Suprapubic skin (tissue), 4 donors: ENCODE results near the gene SMARCE1. TPM values are rescaled to one million over a fixed set of nuclear protein-coding genes. Genes with fewer than 3 reads are reported as not detected.

Source experiments
- DNase-seq, 2 donors: peaks; one replicate each; pipeline ENCODE4 v3.0.0-alpha.2; 2019; ENCODE audit warnings: low spot score in 2 of 2
- H3K27ac ChIP-seq: fragments of 200-600 bp; sonication (generic); one replicate; pipeline ENCODE4 v1.5.1; 2019
- H3K27me3 ChIP-seq: fragments of 200-600 bp; sonication (generic); one replicate; pipeline ENCODE4 v1.5.1; 2019
- H3K36me3 ChIP-seq: fragments of 200-600 bp; sonication (generic); one replicate; pipeline ENCODE4 v1.5.1; 2019
- H3K4me1 ChIP-seq: fragments of 200-600 bp; sonication (generic); one replicate; pipeline ENCODE4 v1.5.1; 2019
- H3K4me3 ChIP-seq: fragments of 200-600 bp; sonication (generic); one replicate; pipeline ENCODE4 v1.5.1; 2019; ENCODE audit warnings: mild to moderate bottlenecking
- H3K9me3 ChIP-seq: fragments of 200-600 bp; sonication (generic); one replicate; pipeline ENCODE4 v1.5.1; 2019
- EP300 ChIP-seq: sonication (generic); formaldehyde crosslinking; IDR thresholded peaks from one replicate; pipeline ENCODE4 v1.6.1; 2017; ENCODE audit warnings: antibody characterized with exemption
- POLR2A ChIP-seq, 2 donors: fragments of 450-650 bp; IDR thresholded peaks; one replicate each; pipeline ENCODE4 v1.6.1; 2017; ENCODE audit warnings: antibody characterized with exemption in 2 of 2, mild to moderate bottlenecking in 2 of 2, moderate library complexity in 2 of 2
- POLR2AphosphoS5 ChIP-seq, 3 donors: sonication (generic); formaldehyde crosslinking; IDR thresholded peaks; one replicate each; pipeline ENCODE4 v1.6.1; 2017; ENCODE audit warnings: antibody characterized with exemption in 3 of 3
- WGBS: methylation state at CpG from one replicate; pipeline ENCODE4 v1.1.5; 2018; 5-methylcytosine and 5-hydroxymethylcytosine counted together
- total RNA-seq, 4 donors: library from RNA; depleted of rRNA; stranded (reverse); fragments of >200 nt; gene quantifications; one replicate each; pipeline ENCODE4 v1.1.0, GENCODE V29; 2016
- TF ChIP-seq, protein P1 (sequence below), 2 donors: fragments of 200-600 bp in 1 of 2; fragments of 450-650 bp in 1 of 2; sonication (generic) in 1 of 2; IDR thresholded peaks; one replicate each; pipeline ENCODE4 v1.5.1; 2016 to 2019; ENCODE audit warnings: antibody characterized with exemption in 2 of 2, mild to moderate bottlenecking in 1 of 2, moderate library complexity in 1 of 2

The SMARCE1 gene
- total RNA-seq, 4 donors from 2014 or later, result 65.5 to 104 (median 75.9) TPM

DNA sequence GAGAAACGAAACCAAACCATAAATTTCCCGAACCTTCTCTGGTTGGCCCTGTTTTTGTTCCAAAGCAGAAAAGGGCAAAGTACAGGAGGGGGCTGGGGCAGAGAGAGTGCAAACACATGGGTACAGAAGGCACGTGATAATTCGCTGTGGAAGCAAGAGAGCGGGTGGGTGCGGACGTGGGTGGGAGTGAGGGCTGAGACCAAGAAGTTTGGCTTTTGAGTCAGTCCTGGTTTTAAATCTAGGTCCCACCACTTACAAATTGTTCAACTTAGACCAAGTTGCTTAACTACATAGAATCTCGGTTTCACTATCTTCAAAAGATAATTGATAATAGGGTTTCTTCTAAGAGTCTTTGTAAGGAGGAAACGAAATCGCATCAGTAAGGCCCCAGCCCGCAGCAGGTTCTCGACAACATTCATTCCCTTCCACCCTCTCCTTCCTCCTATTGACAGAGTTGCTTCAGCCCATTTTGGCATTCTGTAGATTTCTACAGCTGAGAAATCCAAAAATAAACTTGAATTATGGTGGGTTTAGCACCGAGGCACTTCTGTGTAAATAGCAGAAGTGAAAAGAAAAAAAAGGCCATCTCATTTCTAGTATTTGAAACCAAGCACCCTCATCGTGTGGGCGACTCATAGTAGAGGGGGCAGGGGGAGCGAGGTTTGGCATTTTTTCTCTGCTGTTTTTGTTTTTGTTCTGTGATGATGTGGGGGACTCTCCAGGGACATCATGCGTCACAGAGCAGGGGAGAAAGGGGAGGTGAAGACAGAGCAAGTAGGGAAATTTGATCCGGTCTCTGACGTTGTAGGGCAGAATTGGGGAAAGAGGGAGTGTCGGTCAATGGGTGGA lies 48.8 kb downstream of the SMARCE1 start:
- no peaks in the 10 kb centered on the region for H3K27me3 ChIP-seq
- no peak for DNase-seq
- TF ChIP-seq POLR2A (IDR thresholded peaks at IDR 0.05), result no peak
- TF ChIP-seq POLR2AphosphoS5 (IDR thresholded peaks at IDR 0.05), result no peak
- TF ChIP-seq, protein P1, sequence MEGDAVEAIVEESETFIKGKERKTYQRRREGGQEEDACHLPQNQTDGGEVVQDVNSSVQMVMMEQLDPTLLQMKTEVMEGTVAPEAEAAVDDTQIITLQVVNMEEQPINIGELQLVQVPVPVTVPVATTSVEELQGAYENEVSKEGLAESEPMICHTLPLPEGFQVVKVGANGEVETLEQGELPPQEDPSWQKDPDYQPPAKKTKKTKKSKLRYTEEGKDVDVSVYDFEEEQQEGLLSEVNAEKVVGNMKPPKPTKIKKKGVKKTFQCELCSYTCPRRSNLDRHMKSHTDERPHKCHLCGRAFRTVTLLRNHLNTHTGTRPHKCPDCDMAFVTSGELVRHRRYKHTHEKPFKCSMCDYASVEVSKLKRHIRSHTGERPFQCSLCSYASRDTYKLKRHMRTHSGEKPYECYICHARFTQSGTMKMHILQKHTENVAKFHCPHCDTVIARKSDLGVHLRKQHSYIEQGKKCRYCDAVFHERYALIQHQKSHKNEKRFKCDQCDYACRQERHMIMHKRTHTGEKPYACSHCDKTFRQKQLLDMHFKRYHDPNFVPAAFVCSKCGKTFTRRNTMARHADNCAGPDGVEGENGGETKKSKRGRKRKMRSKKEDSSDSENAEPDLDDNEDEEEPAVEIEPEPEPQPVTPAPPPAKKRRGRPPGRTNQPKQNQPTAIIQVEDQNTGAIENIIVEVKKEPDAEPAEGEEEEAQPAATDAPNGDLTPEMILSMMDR (IDR thresholded peaks at IDR 0.05), result no peak
- no peak for TF ChIP-seq EP300
- H3K27ac ChIP-seq, result peak overlapping the region; percentile 45
- H3K4me3 ChIP-seq, result no peak overlapping the region
- no peaks in the 10 kb centered on the region for H3K9me3 ChIP-seq
- no peaks in the 10 kb centered on the region for H3K4me1 ChIP-seq
- WGBS, result 65% methylated on average over 20 of the region's 20 CpGs
- H3K36me3 ChIP-seq, result no peaks in the 10 kb centered on the region

DNA sequence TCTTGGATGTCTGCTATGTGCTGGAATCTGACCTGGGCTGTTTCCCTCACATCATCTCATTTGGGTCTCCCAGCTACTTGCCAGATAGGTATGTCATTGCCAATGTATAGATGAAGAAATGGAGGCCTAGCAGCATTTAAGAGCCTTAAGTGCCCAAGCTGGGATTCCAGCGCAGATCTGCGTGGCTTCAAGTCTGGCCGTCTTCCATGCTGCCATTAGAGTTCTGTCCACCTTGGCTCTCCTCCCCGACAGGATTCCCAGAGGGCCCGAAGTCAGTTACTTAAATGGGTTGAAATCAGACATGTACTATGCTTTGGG lies 49.4 kb downstream of the SMARCE1 start:
- H3K4me1 ChIP-seq, result no peaks in the 10 kb centered on the region
- no peaks in the 10 kb centered on the region for H3K36me3 ChIP-seq
- 87% methylated on average over 5 of the region's 5 CpGs for WGBS
- H3K27ac ChIP-seq, result no peak overlapping the region
- no peaks in the 10 kb centered on the region for H3K27me3 ChIP-seq
- DNase-seq, result no peak
- no peak overlapping the region for H3K4me3 ChIP-seq
- H3K9me3 ChIP-seq, result no peaks in the 10 kb centered on the region
- TF ChIP-seq, protein P1 (IDR thresholded peaks at IDR 0.05), result no peak

DNA sequence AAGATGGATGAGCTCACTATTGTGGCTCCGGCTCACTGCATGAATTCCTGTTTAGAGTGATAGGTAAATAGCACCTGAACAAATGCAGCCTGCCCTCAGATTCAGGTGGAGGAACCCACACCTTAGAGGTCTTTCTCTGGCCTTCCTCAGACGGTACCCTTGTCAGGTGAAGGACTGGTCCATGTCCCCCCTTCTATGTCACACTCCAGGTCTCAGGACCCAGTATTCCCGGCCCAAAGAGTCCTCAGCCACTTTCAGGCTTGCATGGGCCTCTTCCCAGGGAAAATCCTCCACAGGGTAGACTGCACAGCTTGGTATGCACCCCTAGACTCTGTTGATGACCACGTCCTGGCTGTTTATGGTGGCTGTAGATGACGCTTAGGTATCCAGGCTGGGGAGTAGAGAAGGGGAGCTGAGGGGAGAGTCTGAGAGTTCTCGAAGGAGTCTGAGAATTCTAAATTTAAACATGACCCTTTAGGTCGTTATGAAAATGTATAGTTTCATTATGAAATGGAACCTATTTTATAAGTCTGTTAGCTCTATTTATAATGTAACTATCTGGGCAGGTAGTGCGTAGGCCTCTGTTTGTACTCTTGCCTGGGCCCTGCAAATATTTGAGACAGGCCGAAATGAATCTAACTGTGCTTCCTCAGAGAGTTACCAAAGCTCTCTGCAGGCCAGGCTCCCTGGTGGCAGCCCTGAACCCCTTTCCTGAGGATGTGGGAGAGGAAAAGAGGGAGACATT lies 49.9 kb downstream of the SMARCE1 start:
- DNase-seq, result no peak
- TF ChIP-seq POLR2A (IDR thresholded peaks at IDR 0.05), result no peak
- TF ChIP-seq, protein P1 (IDR thresholded peaks at IDR 0.05), result no peak
- TF ChIP-seq EP300, result no peak
- TF ChIP-seq POLR2AphosphoS5 (IDR thresholded peaks at IDR 0.05), result no peak
- H3K9me3 ChIP-seq, result no peaks in the 10 kb centered on the region
- no peaks in the 10 kb centered on the region for H3K4me1 ChIP-seq
- no peaks in the 10 kb centered on the region for H3K27me3 ChIP-seq
- no peak overlapping the region for H3K27ac ChIP-seq
- H3K36me3 ChIP-seq, result no peaks in the 10 kb centered on the region
- H3K4me3 ChIP-seq, result no peak overlapping the region
- 89% methylated on average over 9 of the region's 9 CpGs for WGBS

DNA sequence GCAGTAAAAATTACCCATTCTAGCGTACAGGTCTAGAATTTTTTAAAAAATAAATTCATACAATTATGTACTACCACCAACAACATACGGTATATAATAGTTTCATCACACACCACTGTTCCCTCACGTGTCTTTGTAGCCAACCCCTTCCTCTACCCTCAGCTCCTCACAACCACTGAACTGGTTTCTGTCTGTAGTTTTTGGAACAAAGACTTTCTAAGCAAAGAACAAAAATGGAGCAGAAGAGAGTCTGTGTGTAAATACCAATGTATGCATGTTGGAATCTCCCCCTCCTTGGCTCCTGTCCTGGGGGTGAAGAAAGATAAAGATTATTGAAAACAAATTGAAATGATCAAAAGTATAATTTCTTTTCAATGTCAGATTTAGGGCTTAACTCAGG lies 50.5 kb downstream of the SMARCE1 start:
- TF ChIP-seq POLR2A (IDR thresholded peaks at IDR 0.05) (no peak), POLR2AphosphoS5 (IDR thresholded peaks at IDR 0.05) (no peak), EP300 (no peak)
- TF ChIP-seq, protein P1 (IDR thresholded peaks at IDR 0.05), result no peak
- H3K4me1 ChIP-seq, result no peaks in the 10 kb centered on the region
- 88% methylated on average over 3 of the region's 3 CpGs for whole genome bisulfite sequencing
- H3K4me3 ChIP-seq, result no peak overlapping the region
- no peaks in the 10 kb centered on the region for H3K27me3 ChIP-seq
- no peak overlapping the region for H3K27ac ChIP-seq
- no peaks in the 10 kb centered on the region for H3K9me3 ChIP-seq
- no peak for DNase-seq
- no peaks in the 10 kb centered on the region for H3K36me3 ChIP-seq

DNA sequence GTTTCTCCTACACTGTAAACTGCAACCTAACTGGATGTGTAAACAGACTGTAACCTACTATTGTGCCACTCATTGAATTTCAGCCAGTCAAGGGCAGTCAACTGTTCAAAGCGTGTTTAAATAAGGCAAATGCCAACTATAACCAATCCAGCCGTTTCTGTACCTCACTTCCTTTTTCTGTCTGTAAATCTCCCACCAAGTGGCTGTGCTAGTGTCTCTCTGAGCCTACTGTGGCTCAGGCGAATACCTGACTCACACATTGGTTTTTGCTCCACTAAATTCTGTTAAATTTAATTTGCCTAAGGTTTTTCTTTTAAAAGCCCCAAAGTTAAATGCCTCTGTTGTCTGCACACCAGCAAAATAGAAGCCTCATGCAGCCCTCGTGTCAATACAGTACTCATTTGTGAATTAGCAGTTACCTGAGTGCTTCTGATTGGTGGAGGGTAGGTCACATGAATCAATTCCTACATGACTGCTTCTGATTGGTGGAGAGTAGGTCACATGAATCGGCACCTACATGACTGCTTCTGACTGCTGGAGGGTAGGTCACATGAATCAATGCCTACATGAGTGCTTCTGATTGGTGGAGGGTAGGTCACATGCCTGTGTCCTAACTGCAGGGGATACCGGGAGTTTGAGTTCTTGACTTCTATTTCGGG lies 51.2 kb downstream of the SMARCE1 start:
- no peaks in the 10 kb centered on the region for H3K4me1 ChIP-seq
- no peaks in the 10 kb centered on the region for H3K9me3 ChIP-seq
- H3K27ac ChIP-seq, result no peak overlapping the region
- no peak overlapping the region for H3K4me3 ChIP-seq
- TF ChIP-seq POLR2AphosphoS5 (IDR thresholded peaks at IDR 0.05), result no peak
- TF ChIP-seq, protein P1 (IDR thresholded peaks at IDR 0.05), result no peak
- no peak for TF ChIP-seq POLR2A (IDR thresholded peaks at IDR 0.05)
- TF ChIP-seq EP300, result no peak
- 87% methylated on average over 7 of the region's 7 CpGs for WGBS
- DNase-seq, result no peak
- H3K27me3 ChIP-seq, result no peaks in the 10 kb centered on the region
- H3K36me3 ChIP-seq, result no peaks in the 10 kb centered on the region
